ENCODE results near the gene FAM222B. TPM values are rescaled to one million over a fixed set of nuclear protein-coding genes. Genes with fewer than 3 reads are reported as not detected.

FAM222B gene
- polyA plus RNA-seq, 1 donor from 2014 or later: 6.4 TPM

- Histone ChIP-seq H3K9ac (ENCODE audit: low read length) (no peak overlapping the region), H3K27me3 (ENCODE audit: insufficient read depth, low read depth, low read length) (no peaks in the 10 kb centered on the region), H3K36me3 (ENCODE audit: insufficient read depth, low read length) (peaks cover 2% of the 10 kb centered on the region), H3K9me3 (ENCODE audit: low read length) (no peaks in the 10 kb centered on the region), H3K4me2 (ENCODE audit: low read length) (no peak overlapping the region), H3K79me2 (replicated peaks; ENCODE audit: insufficient read depth, low read length) (no peaks in the 10 kb centered on the region), H3K27ac (ENCODE audit: low read length) (no peak overlapping the region), H3K9me2 (ENCODE audit: insufficient read depth, low read length) (no peaks in the 10 kb centered on the region), H3F3A (ENCODE audit: insufficient read depth, low read length, poor library complexity, severe bottlenecking) (no peaks in the 10 kb centered on the region), H3K4me3 (ENCODE audit: low read length) (no peak overlapping the region), H2AFZ (ENCODE audit: low read depth, low read length) (no peak overlapping the region), H4K20me1 (ENCODE audit: insufficient read depth) (no peaks in the 10 kb centered on the region)
- no peak for TF ChIP-seq POLR2AphosphoS5 (IDR thresholded peaks at IDR 0.05)
- no peak for TF ChIP-seq SMC3 (conservative IDR thresholded peaks at IDR 0.05; ENCODE audit: poor library complexity)
- TF ChIP-seq EP300 (conservative IDR thresholded peaks at IDR 0.05; ENCODE audit: poor library complexity, severe bottlenecking): no peak
- TF ChIP-seq, protein P1, sequence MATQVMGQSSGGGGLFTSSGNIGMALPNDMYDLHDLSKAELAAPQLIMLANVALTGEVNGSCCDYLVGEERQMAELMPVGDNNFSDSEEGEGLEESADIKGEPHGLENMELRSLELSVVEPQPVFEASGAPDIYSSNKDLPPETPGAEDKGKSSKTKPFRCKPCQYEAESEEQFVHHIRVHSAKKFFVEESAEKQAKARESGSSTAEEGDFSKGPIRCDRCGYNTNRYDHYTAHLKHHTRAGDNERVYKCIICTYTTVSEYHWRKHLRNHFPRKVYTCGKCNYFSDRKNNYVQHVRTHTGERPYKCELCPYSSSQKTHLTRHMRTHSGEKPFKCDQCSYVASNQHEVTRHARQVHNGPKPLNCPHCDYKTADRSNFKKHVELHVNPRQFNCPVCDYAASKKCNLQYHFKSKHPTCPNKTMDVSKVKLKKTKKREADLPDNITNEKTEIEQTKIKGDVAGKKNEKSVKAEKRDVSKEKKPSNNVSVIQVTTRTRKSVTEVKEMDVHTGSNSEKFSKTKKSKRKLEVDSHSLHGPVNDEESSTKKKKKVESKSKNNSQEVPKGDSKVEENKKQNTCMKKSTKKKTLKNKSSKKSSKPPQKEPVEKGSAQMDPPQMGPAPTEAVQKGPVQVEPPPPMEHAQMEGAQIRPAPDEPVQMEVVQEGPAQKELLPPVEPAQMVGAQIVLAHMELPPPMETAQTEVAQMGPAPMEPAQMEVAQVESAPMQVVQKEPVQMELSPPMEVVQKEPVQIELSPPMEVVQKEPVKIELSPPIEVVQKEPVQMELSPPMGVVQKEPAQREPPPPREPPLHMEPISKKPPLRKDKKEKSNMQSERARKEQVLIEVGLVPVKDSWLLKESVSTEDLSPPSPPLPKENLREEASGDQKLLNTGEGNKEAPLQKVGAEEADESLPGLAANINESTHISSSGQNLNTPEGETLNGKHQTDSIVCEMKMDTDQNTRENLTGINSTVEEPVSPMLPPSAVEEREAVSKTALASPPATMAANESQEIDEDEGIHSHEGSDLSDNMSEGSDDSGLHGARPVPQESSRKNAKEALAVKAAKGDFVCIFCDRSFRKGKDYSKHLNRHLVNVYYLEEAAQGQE (IDR thresholded peaks at IDR 0.05; ENCODE audit: borderline replicate concordance): no peak
- TF ChIP-seq CTCF (IDR thresholded peaks at IDR 0.05; ENCODE audit: poor library complexity, severe bottlenecking): no peak
- TF ChIP-seq MXI1 (conservative IDR thresholded peaks at IDR 0.05; ENCODE audit: poor library complexity, severe bottlenecking): no peak
- TF ChIP-seq TAF1 (IDR thresholded peaks at IDR 0.05; ENCODE audit: low read depth): no peak
- no peak for TF ChIP-seq EZH2 (IDR thresholded peaks at IDR 0.05; ENCODE audit: borderline replicate concordance, insufficient read depth, low read length, poor library complexity, severe bottlenecking)
- TF ChIP-seq RAD21 (conservative IDR thresholded peaks at IDR 0.05): no peak
Measured at GRCh38 chr17:28763137-28763799, 79.3 kb downstream of the FAM222B start.

- no peaks in the 10 kb centered on the region for H3K79me2 ChIP-seq (replicated peaks; ENCODE audit: insufficient read depth, low read length)
- H3K27ac ChIP-seq (ENCODE audit: low read length): no peak overlapping the region
- no peak for TF ChIP-seq EZH2 (IDR thresholded peaks at IDR 0.05; ENCODE audit: borderline replicate concordance, insufficient read depth, low read length, poor library complexity, severe bottlenecking)
- TF ChIP-seq POLR2AphosphoS5 (IDR thresholded peaks at IDR 0.05): no peak
- TF ChIP-seq MXI1 (conservative IDR thresholded peaks at IDR 0.05; ENCODE audit: poor library complexity, severe bottlenecking): no peak
- H3K4me2 ChIP-seq (ENCODE audit: low read length): no peak overlapping the region
- peaks cover 4% of the 10 kb centered on the region for H3K36me3 ChIP-seq (ENCODE audit: insufficient read depth, low read length)
- H3F3A ChIP-seq (ENCODE audit: insufficient read depth, low read length, poor library complexity, severe bottlenecking): no peaks in the 10 kb centered on the region
- no peak overlapping the region for H3K4me3 ChIP-seq (ENCODE audit: low read length)
- H3K27me3 ChIP-seq (ENCODE audit: insufficient read depth, low read depth, low read length): no peaks in the 10 kb centered on the region
- H4K20me1 ChIP-seq (ENCODE audit: insufficient read depth): no peaks in the 10 kb centered on the region
- no peak overlapping the region for H3K9ac ChIP-seq (ENCODE audit: low read length)
- H2AFZ ChIP-seq (ENCODE audit: low read depth, low read length): no peak overlapping the region
- H3K9me3 ChIP-seq (ENCODE audit: low read length): no peaks in the 10 kb centered on the region
- H3K9me2 ChIP-seq (ENCODE audit: insufficient read depth, low read length): no peaks in the 10 kb centered on the region
Measured at GRCh38 chr17:28760601-28761562, 81.7 kb downstream of the FAM222B start.
